Measurements from ENCODE around the gene FCHSD2.
"Not testable (repeated sequence)": the region's sequence is repeated elsewhere in the genome, so short reads cannot be mapped to it uniquely, and the experiment has no call there.

Gene FCHSD2

GRCh38 chr11:72869831-72870230, 272.3 kb downstream of the FCHSD2 start:
- DNase-seq (ENCODE audit: low read depth), result no peak

- DNase-seq (ENCODE audit: low read depth), result no peak
Observed at GRCh38 chr11:72867970-72868369, 274.1 kb downstream of the FCHSD2 start.

DNA sequence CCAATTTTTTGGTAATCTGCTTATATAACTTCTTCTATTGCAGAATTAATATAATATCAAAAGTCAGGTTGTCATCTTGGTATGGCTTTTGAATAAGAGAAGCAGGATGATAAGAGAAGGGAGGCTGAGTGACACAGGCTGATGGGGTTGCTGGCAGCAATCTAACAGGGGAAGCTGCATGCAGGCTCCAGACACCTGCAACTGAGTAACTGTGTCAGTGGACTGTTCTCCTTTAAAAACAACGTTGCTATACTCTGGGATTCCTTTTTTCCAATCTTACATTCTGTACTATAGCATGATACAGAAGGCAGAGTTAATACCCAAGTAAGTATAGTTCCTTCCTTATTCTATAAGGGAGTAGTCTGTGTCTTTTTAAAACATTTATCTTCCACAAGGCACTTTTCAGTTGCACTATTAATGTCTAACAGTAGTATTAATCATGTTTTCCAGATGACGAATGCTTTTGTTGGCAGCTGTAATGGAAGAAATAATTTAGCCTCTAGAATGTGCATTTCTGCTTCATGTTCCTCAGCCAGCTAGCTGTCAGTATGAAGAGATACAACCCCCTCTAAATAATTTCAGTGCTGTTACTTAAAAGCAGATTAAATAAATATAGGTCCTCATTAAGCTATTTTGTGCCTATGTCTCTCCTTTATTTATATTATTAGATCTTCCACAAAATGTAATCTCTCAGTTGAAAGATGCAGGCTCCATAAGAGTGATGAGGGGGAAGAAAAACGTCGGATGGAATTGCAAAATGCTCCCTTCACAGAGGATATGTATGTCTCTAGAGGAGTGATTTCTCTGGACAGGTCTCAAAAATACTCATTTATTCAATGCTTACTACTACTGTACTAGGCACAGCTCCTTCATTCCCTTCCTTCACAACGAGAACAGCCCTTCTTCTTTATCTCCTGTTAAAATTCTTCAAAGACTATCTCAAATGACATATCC, 277.1 kb downstream of the FCHSD2 start:
- no peak for DNase-seq (ENCODE audit: low read depth)

DNA sequence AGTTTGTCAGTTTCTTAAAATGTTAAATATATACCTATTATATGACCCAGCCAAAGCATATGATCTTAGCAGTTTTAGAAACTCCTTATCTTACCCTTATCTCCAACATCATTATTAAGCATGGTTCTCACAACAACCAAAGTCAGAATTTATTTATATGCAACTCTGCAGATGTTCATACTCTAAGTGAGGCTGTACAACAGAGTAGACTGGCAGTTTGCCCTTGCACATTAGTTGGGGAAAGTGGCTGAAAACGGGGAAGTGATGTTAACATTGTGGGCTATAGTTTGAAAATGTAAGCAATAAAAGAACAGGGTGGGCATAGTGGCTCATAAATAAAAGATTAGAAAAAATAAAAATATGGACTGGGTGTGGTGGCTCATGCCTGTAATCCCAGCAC, 278.2 kb downstream of the FCHSD2 start:
- DNase-seq (ENCODE audit: low read depth), result no peak

GRCh38 chr11:72863091-72863490, 279.0 kb downstream of the FCHSD2 start:
- DNase-seq (ENCODE audit: low read depth), result no peak

- DNase-seq (ENCODE audit: low read depth), result no peak
Observed at GRCh38 chr11:72860592-72860991, 281.5 kb downstream of the FCHSD2 start.

- no peak for DNase-seq (ENCODE audit: low read depth)
Observed at GRCh38 chr11:72860010-72860409, 282.1 kb downstream of the FCHSD2 start.

DNA sequence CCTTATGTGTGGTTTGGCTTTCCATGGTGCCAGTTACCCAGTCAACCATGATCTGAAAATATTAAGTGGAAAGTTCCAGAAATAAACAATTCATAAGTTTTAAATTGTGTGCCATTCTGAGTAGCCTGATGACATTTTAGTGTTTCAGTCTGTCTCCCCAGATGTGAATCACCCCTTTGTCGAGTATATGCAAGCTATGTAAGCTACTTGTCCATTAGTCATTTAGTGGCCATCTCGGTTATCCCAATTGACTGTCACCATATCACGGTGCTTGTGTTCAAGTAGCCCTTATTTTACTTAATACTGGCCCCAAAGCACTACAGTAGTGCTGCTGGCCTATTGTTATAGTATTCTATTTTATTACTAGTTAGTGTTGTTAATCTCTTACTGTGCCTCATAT, 283.0 kb downstream of the FCHSD2 start:
- no peak for DNase-seq (ENCODE audit: low read depth)

GRCh38 chr11:72858267-72858666, 283.9 kb downstream of the FCHSD2 start:
- DNase-seq (ENCODE audit: low read depth), result not testable (repeated sequence)

GRCh38 chr11:72856551-72857345, 285.4 kb downstream of the FCHSD2 start:
- no peak for DNase-seq (ENCODE audit: low read depth)

DNA sequence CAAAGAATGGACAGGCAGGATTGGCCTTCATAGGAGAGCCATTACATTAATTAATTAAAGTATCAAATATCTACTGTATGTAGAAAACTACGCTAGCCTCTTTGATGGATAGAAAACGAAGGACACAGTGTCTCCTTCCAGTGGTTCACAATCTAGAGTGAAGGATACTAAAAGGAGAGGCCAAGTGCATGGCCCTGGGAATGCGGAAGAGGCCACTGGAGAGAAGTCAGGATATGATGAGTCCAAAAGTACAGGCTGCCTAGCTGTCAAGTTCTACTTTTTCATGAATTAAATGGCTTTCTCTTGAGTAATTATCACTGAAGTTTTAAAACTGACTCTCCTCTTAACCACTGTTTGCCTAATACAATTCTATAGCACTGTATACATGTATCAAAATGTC, 286.1 kb downstream of the FCHSD2 start:
- DNase-seq (ENCODE audit: low read depth), result no peak

DNA sequence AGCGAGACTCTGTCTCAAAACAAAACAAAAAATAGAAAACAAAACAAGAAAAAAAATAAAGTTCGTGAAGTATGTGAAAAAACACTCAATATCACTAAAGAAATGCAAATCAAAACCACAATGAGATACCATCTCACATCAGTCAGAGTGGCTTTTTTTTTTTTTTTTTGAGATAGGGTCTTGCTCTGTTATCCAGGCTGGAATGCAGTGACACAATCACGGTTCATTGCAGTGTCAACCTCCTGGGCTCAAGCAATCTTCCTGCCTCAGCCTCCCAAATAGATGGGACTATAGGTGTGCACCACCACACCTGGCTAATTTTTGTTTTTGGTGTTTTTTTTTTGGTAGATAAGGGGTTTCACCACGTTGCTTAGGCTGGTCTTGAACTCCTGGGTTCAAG, 290.4 kb downstream of the FCHSD2 start:
- DNase-seq (ENCODE audit: low read depth), result no peak

DNA sequence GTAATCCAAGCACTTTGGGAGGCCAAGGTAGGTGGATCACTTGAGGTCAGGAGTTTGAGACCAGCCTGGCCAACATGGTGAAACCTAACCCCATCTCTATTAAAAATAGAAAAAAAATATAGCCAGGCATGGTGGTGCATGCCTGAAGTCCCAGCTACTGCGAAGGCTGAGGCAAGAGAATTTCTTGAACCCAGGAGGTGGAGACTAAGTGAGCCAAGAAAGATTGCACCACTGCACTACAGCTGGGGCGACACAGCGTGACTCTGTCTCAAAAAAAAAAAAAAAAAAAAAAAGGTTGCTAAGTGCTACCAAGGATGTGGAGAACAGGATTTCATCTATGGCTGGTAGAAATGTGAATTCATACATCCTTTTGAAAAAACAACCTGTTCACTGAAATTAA, 291.3 kb downstream of the FCHSD2 start:
- DNase-seq (ENCODE audit: low read depth), result no peak

DNA sequence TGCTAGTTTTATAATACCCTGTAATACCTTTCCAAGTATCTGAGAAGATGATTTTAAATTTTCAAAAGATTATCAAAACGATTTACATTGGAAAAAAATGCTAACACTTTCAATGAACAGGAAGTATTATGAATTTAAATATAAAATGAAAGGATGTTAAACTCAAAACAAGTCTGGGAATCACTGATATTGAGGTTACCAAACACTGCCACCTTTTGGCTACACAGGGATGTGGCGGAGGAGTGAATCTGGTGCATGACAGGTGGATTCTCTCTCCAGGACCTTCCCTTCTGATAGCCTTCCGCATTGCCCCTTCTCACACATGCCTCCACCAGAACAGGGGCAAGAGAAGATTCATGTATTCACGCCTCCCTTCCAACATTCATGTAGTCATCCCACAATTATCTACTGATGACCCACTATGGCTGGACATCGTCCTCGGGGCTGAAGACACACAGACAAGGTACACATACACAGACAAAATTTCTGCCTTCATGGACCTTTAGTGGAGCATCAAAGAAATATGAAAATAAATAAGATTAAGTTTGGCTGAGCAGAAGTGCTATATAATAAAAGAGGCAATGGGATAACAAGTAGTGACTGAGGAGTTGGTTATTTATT, 293.2 kb downstream of the FCHSD2 start:
- no peak for DNase-seq (ENCODE audit: low read depth)

- DNase-seq (ENCODE audit: low read depth), result no peak
Observed at GRCh38 chr11:72844356-72844755, 297.8 kb downstream of the FCHSD2 start.

- DNase-seq (ENCODE audit: low read depth), result no peak
Observed at GRCh38 chr11:72842653-72843330, 299.3 kb downstream of the FCHSD2 start.

DNA sequence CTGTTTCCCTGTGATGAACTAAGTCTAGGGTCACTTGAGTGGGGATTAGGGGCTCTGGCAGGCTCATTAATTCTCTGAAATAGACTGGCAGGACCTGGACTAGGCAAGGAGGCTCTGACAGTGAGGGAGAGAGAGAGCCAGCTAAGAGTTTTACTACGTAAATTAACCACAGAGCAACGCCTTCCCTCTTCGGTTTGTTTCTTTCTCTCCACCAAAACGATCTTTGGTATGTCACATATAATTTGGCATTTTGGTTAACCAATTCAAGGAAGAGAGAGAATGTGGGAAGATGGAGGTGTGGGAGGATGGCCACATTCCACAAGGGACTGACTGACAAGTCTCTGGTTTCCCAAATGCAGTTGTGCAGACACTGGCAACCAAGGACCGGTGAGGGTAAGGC, 300.0 kb downstream of the FCHSD2 start:
- no peak for DNase-seq (ENCODE audit: low read depth)

- DNase-seq (ENCODE audit: low read depth), result no peak
Observed at GRCh38 chr11:72841397-72841796, 300.7 kb downstream of the FCHSD2 start.

GRCh38 chr11:72840780-72841179, 301.3 kb downstream of the FCHSD2 start:
- no peak for DNase-seq (ENCODE audit: low read depth)

DNA sequence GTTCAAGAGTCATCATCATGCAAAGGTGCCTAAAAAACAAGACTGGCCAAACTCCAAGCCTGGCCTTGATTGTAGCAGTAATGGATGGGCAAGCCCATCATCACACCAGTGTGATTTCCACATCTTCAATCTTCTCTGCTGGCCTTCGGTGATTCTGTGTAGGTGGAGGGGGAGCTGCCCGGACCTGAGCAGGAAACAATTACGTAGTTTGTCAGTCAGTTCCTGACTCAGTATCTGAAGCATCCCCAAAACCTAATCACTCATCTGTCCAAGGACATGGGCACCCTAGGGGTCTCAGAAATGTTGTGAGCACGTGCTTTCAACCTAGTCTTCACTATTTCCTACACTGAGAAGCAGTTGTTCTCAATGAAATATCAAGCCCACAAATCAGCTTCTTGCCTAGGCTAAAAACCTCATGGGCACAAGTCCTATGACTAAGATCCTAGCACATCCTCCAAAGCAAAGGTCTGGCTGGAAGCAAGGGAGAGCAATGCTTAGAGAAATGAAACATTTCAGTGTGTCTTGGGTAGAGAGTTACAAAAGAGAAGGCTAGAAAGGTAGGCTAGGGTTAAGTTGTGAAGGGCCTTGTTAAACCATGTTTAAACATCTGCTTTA, 303.3 kb downstream of the FCHSD2 start:
- DNase-seq (ENCODE audit: low read depth), result no peak

DNA sequence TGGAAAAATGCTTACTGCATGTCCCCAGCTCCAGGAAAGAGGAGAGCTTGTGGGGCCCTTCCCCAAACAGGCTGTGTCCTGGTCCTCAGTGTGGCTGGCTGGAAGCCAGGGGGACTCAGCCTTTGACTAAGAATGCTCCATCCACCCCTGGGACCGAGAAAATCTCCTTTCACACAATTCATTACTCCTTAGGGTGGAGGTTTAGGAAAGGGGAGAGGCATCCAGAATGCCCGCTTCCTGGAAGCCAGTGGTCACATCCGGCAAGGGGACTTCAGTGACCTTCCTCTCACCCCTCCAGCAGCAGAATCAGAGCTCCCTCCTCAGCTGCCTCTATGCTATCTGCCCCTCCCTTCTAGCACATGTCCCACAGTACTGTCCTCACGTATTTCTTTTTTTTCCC, 306.0 kb downstream of the FCHSD2 start:
- DNase-seq (ENCODE audit: low read depth), result no peak

- DNase-seq (ENCODE audit: low read depth), result no peak
Observed at GRCh38 chr11:72834905-72835304, 307.2 kb downstream of the FCHSD2 start.

Data from activated T-cell treated with anti-CD3 and anti-CD28 coated beads for 48 hours (primary cell).